Stomach (tissue), 9 donors: ENCODE data around the gene NRXN2. TPM values are rescaled to one million over a fixed set of nuclear protein-coding genes. Genes with fewer than 3 reads are reported as not detected.

Experiments
- DNase-seq, 2 donors: peaks; one replicate each; pipeline versions ENCODE4 v3.0.0 to v3.0.0-alpha.2; 2013 to 2019
- H3K27ac ChIP-seq, 5 donors: fragments of 200-600 bp in 4 of 5; sonication (generic) in 4 of 5; one replicate each; pipeline ENCODE4 v1.5.1; 2013 to 2019; ENCODE audit warnings: mild to moderate bottlenecking in 1 of 5, moderate library complexity in 1 of 5
- H3K27me3 ChIP-seq, 3 donors: fragments of 200-600 bp; sonication (generic); one replicate each; pipeline ENCODE4 v1.5.1; 2017 to 2019; ENCODE audit warnings: mixed run types in 1 of 3
- H3K36me3 ChIP-seq, 4 donors: fragments of 200-600 bp; sonication (generic); 1 replicate in 3 of 4; 2 replicates in 1 of 4; pipeline ENCODE4 v1.5.1; 2016 to 2019
- H3K4me1 ChIP-seq, 4 donors: fragments of 200-600 bp; sonication (generic); one replicate each; pipeline ENCODE4 v1.5.1; 2016 to 2019
- H3K4me3 ChIP-seq, 4 donors: fragments of 200-600 bp; sonication (generic) in 3 of 4; one replicate each; pipeline ENCODE4 v1.5.1; 2016 to 2019; ENCODE audit warnings: mild to moderate bottlenecking in 1 of 4
- H3K9me3 ChIP-seq, 4 donors: fragments of 200-600 bp; sonication (generic); one replicate each; pipeline ENCODE4 v1.5.1; 2016 to 2019
- EP300 ChIP-seq: sonication (generic); formaldehyde crosslinking; IDR thresholded peaks from one replicate; pipeline ENCODE4 v1.6.1; 2017; ENCODE audit warnings: antibody characterized with exemption
- POLR2A ChIP-seq, 4 donors: fragments of 450-650 bp; IDR thresholded peaks; one replicate each; pipeline ENCODE4 v1.6.1; 2016; ENCODE audit warnings: antibody characterized with exemption in 4 of 4, control low read depth in 2 of 4, mild to moderate bottlenecking in 1 of 4, moderate library complexity in 1 of 4
- POLR2AphosphoS5 ChIP-seq, 3 donors: sonication (generic); formaldehyde crosslinking; IDR thresholded peaks; one replicate each; pipeline ENCODE4 v1.6.1; 2016; ENCODE audit warnings: antibody characterized with exemption in 3 of 3
- WGBS, 5 donors: extraction: QIAGEN DNeasy Blood & Tissue Kit in 3 of 5; methylation state at CpG; one replicate each; pipeline versions ENCODE4 v1.1.5 to v1.1.7; 2013 to 2018; 5-methylcytosine and 5-hydroxymethylcytosine counted together
- intact Hi-C: fragments of 100-400 bp; cut with DNase I; formaldehyde crosslinking; loops from one replicate; pipeline ENCODE4 v1.15.1; 2023; ENCODE audit warnings: low total_unique reads
- polyA plus RNA-seq, 3 donors: library from polyadenylated mRNA; stranded (reverse); fragments of 200-250 nt; gene quantifications; one replicate each; pipeline ENCODE4 v1.2.3, GENCODE V29; 2013
- total RNA-seq, 5 donors: library from RNA; depleted of rRNA; stranded (reverse); fragments of >200 nt; gene quantifications; one replicate each; pipeline versions ENCODE4 v1.1.0 to v1.2.3, GENCODE V29; 2014 to 2016
- TF ChIP-seq, protein P1 (sequence below), 7 experiments: fragments of 450-650 bp in 4 of 7; fragments of 200-600 bp in 3 of 7; sonication (generic) in 3 of 7; IDR thresholded peaks; one replicate each; pipeline ENCODE4 v1.5.1; 2016 to 2019; ENCODE audit warnings: antibody characterized with exemption in 7 of 7, control low read depth in 2 of 7, mild to moderate bottlenecking in 1 of 7
- donor health status: healthy with polysubstance abuse.
- donor health status: Bipolar disorder and iron deficiency.
- donor health status: healthy.

Gene NRXN2
- total and polyA plus RNA-seq, 8 donors = 0.14 to 16.9 (median 1.2) TPM; not detected in 4

DNA sequence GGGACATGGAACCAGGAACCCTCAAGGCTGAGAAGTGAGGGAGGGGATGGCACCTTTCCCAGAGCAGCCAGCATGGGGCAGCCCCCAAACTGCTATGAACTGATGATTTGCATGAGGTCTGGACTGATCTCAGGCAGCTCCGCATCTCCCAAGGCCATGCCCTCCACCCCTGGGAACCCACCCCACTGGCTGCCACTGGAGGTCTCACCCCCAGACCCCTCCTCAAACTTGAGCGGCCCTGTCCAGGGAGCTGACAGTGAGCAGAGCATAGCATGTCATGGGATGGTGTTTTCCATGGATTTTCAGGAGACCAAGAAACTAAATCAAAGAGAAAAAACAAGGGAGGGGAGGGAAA is 46.8 kb downstream of the NRXN2 start:
- intact Hi-C loops = no loop called here
- Histone ChIP-seq H3K27me3 (peaks cover 0 to 57% (median 18%) of the 10 kb centered on the region in 3 donors), H3K36me3 (no peaks in the 10 kb centered on the region), H3K27ac (no peak overlapping the region), H3K9me3 (no peaks in the 10 kb centered on the region), H3K4me3 (no peak overlapping the region), H3K4me1 (peaks cover 0 to 7% (median 2%) of the 10 kb centered on the region in 4 donors)
- no peak for DNase-seq
- no peak for TF ChIP-seq EP300
- TF ChIP-seq POLR2A (IDR thresholded peaks at IDR 0.05) = no peak
- TF ChIP-seq, protein P1, sequence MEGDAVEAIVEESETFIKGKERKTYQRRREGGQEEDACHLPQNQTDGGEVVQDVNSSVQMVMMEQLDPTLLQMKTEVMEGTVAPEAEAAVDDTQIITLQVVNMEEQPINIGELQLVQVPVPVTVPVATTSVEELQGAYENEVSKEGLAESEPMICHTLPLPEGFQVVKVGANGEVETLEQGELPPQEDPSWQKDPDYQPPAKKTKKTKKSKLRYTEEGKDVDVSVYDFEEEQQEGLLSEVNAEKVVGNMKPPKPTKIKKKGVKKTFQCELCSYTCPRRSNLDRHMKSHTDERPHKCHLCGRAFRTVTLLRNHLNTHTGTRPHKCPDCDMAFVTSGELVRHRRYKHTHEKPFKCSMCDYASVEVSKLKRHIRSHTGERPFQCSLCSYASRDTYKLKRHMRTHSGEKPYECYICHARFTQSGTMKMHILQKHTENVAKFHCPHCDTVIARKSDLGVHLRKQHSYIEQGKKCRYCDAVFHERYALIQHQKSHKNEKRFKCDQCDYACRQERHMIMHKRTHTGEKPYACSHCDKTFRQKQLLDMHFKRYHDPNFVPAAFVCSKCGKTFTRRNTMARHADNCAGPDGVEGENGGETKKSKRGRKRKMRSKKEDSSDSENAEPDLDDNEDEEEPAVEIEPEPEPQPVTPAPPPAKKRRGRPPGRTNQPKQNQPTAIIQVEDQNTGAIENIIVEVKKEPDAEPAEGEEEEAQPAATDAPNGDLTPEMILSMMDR (IDR thresholded peaks at IDR 0.05) = no peak
- no peak for TF ChIP-seq POLR2AphosphoS5 (IDR thresholded peaks at IDR 0.05)
- WGBS, 5 donors = 70 to 97% (median 77%) methylated on average over 2 of the region's 2 CpGs

DNA sequence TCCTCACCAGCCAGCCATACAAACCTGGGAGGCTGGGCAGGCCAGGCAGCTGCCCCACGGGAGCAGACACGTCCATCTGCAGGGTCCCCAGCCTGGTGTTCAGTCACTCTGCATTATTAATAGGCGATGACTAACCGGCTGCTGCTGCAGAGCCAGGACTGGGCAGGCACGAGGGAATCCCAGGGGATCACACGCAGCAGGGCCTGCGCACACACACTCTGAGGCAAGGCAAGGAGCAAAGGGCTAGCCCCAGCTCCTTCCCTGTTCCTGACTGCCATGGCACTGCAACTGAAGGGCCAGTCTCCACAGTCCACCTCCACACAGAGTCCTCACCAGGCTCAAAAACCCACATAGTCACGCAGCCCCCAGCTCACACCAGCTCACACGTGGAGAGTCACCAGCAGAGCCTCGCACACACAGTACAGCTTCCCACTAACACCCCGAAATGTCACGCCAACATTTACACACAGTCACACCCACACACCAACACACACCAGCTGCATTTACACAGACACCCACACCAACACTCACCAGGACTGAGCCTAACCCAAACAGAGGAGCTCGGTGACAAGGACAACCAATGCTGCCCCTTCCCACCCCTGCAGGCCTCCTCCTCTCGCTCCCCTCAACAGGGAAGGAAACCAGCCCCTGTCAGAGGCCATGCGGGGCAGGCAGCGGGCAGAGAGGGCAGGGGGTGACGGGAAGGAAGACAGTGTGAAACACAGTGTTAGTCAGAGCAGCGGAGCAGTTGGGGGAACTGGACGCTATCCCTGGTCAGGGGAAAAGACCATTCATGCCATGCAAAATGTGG is 47.3 kb downstream of the NRXN2 start:
- TF ChIP-seq, protein P1 (IDR thresholded peaks at IDR 0.05) = no peak
- TF ChIP-seq EP300 (no peak), POLR2AphosphoS5 (IDR thresholded peaks at IDR 0.05) (no peak), POLR2A (IDR thresholded peaks at IDR 0.05) (no peak)
- peaks cover 0 to 7% (median 2%) of the 10 kb centered on the region in 4 donors for H3K4me1 ChIP-seq
- peak in 1 of 2 donors; percentile 74 for DNase-seq
- H3K36me3 ChIP-seq = no peaks in the 10 kb centered on the region
- WGBS, 5 donors = 46 to 55% (median 49%) methylated on average over 15 to 19 of the region's 19 CpGs
- no peak overlapping the region for H3K27ac ChIP-seq
- intact Hi-C loops = no loop called here
- H3K27me3 ChIP-seq = peaks cover 0 to 62% (median 23%) of the 10 kb centered on the region in 3 donors
- no peak overlapping the region for H3K4me3 ChIP-seq
- H3K9me3 ChIP-seq = no peaks in the 10 kb centered on the region

DNA sequence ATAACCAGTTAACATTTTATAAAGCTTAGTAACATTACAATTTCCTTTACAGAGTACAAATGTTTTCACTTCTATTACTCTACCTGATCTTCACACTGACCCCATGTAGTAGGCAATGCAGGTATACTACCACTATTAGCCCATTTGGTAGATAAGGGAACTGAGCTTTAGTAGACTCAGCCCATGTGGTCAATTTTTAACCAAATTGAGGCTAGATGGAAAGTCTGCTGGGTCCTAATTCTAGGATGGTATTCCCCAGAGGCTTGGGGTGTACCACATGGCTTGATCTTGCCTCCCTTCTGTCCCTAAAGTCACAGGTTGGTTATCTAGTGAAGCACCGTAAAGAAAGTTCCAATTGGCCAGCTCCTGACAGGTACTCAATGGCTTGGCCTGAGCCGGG is 48.2 kb downstream of the NRXN2 start:
- WGBS, 5 donors = 62 to 100% (median 80%) methylated on average over 2 of the region's 2 CpGs

DNA sequence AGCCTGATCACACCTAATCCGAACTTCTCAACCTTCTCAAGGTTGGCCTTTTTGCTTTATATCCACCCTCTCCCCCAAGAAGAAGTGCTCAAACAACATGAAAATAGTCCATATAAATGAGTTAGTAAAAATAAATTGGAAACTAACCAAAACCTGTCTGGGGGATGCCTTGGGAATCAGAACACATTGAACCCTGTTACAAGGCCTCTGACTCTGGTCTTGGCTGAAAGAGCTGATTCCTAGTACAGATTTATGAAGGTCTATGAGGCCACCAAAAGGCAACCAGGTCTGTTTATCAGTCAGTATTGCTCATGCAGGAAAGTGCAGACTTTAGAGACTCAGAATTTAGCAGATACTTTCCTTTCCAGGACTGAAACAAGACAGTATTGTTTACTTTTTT is 49.7 kb downstream of the NRXN2 start:
- no peaks in the 10 kb centered on the region for H3K36me3 ChIP-seq
- H3K27me3 ChIP-seq = peaks cover 0 to 77% (median 23%) of the 10 kb centered on the region in 3 donors
- intact Hi-C loops = no loop called here
- no peak for DNase-seq
- no peak overlapping the region for H3K27ac ChIP-seq
- WGBS, 5 donors = 34 to 58% (median 41%) methylated on average over 1 of the region's 1 CpG
- no peak overlapping the region for H3K4me3 ChIP-seq
- H3K9me3 ChIP-seq = no peaks in the 10 kb centered on the region
- H3K4me1 ChIP-seq = peaks cover 0 to 7% (median 2%) of the 10 kb centered on the region in 4 donors
- no peak for TF ChIP-seq EP300
- no peak for TF ChIP-seq POLR2A (IDR thresholded peaks at IDR 0.05)
- TF ChIP-seq POLR2AphosphoS5 (IDR thresholded peaks at IDR 0.05) = no peak
- TF ChIP-seq, protein P1 (IDR thresholded peaks at IDR 0.05) = no peak

More for the DNA sequence above, 48.2 kb downstream of the NRXN2 start:
- H3K27ac ChIP-seq = no peak overlapping the region
- peaks cover 0 to 71% (median 23%) of the 10 kb centered on the region in 3 donors for H3K27me3 ChIP-seq
- H3K9me3 ChIP-seq = no peaks in the 10 kb centered on the region
- peaks cover 0 to 7% (median 2%) of the 10 kb centered on the region in 4 donors for H3K4me1 ChIP-seq
- TF ChIP-seq, protein P1 (IDR thresholded peaks at IDR 0.05) = no peak
- TF ChIP-seq POLR2A (IDR thresholded peaks at IDR 0.05) (no peak), POLR2AphosphoS5 (IDR thresholded peaks at IDR 0.05) (no peak), EP300 (no peak)
- DNase-seq = no peak
- H3K4me3 ChIP-seq = no peak overlapping the region
- H3K36me3 ChIP-seq = no peaks in the 10 kb centered on the region
- intact Hi-C loops = no loop called here
